HepG2 (cell line): ENCODE results near the gene NSG2. TPM values are rescaled to one million over a fixed set of nuclear protein-coding genes. Genes with fewer than 3 reads are reported as not detected.

Experiments
- ATAC-seq: fragments of 200-7000 bp; cut with Tn5 transposase; 3 replicates; pipeline ENCODE4 v1.9.1; 2020; ENCODE audit warnings: mild to moderate bottlenecking, moderate library complexity
- BruUV-seq: library from RNA; stranded (reverse); fragments of 400-500 nt; replicated peaks from 2 replicates; lab custom pipeline; 2021; lab: Mats Ljungman, UMichigan
- CTCF ChIA-PET: fragments of 300-600 bp; formaldehyde crosslinking; extraction: SDS; loops from one replicate; lab custom pipeline; 2021; ENCODE audit warnings: low total read pairs, inconsistent platforms, low intra/inter-chr PET ratio; lab: Yijun Ruan, JAX
- POLR2A ChIA-PET: fragments of 350-600 bp; sonication (Branson Sonifier 250); formaldehyde crosslinking; loops from one replicate; lab custom pipeline; 2020; ENCODE audit warnings: antibody characterized with exemption, inconsistent platforms; lab: Yijun Ruan, JAX
- DNase-seq: peaks from one replicate; pipeline ENCODE4 v3.0.0-alpha.2; 2015; ENCODE audit warnings: low spot score
- FAIRE-seq: peaks from 3 replicates; lab custom pipeline; 2011; peaks lifted over from hg19 to GRCh38; lab: Jason Lieb, UNC
- H2AFZ ChIP-seq: one replicate; pipeline ENCODE4 v1.6.1; 2011; ENCODE audit warnings: low read length, inconsistent platforms
- H3K27ac ChIP-seq: fragments of 300-600 bp; 3 replicates; pipeline ENCODE4 v1.8.0; 2011; ENCODE audit warnings: mixed run types, mild to moderate bottlenecking, mixed read lengths, low read length, inconsistent platforms; ENCODE audit not compliant: insufficient read depth; ENCODE audit errors: extremely low read length
- H3K27me3 ChIP-seq, 2 experiments: fragments of 200-600 bp in 1 of 2; 2 replicates in 1 of 2; 3 replicates in 1 of 2; pipeline versions ENCODE4 v1.6.0 to v1.8.0; 2011; ENCODE audit warnings: low read length in 2 of 2, mild to moderate bottlenecking in 2 of 2, moderate library complexity in 2 of 2, inconsistent platforms in 1 of 2; ENCODE audit not compliant: insufficient read depth in 2 of 2, control insufficient read depth in 1 of 2
- H3K36me3 ChIP-seq, 2 experiments: fragments of 200-600 bp in 1 of 2; replicated peaks in 1 of 2; 2 replicates in 1 of 2; 3 replicates in 1 of 2; pipeline versions ENCODE4 v1.5.1 to v1.8.0; 2011; ENCODE audit warnings: low read length in 2 of 2, inconsistent platforms in 1 of 2; ENCODE audit not compliant: insufficient read depth in 2 of 2, control insufficient read depth in 1 of 2
- H3K4me1 ChIP-seq: 2 replicates; pipeline ENCODE4 v1.5.1; 2012; ENCODE audit warnings: low read length, inconsistent platforms; ENCODE audit not compliant: insufficient read depth
- H3K4me2 ChIP-seq: 2 replicates; pipeline ENCODE4 v1.6.0; 2011; ENCODE audit warnings: low read depth, low read length, inconsistent platforms
- H3K4me3 ChIP-seq, 3 experiments: fragments of 200-600 bp in 1 of 3; sonication (generic), shearing (Covaris generic) in 1 of 3; replicated peaks in 1 of 3; 2 replicates each; pipeline ENCODE4 v1.5.1; 2011 to 2016; ENCODE audit warnings: low read length in 3 of 3, inconsistent platforms in 2 of 3, low read depth in 2 of 3, mild to moderate bottlenecking in 2 of 3, control low read depth in 1 of 3, mixed read lengths in 1 of 3; ENCODE audit not compliant: insufficient read depth in 1 of 3
- H3K79me2 ChIP-seq: one replicate; pipeline ENCODE4 v1.6.1; 2011; ENCODE audit warnings: low read length, inconsistent platforms; ENCODE audit not compliant: insufficient read depth
- H3K9ac ChIP-seq: 2 replicates; pipeline ENCODE4 v1.6.0; 2011; ENCODE audit warnings: mild to moderate bottlenecking, low read depth, low read length, inconsistent platforms; ENCODE audit not compliant: insufficient read depth
- H3K9me3 ChIP-seq: 2 replicates; pipeline ENCODE4 v1.5.1; 2012; ENCODE audit warnings: mild to moderate bottlenecking, low read length
- H4K20me1 ChIP-seq: 2 replicates; pipeline ENCODE4 v1.6.0; 2011; ENCODE audit warnings: inconsistent platforms, mild to moderate bottlenecking, low read length, moderate library complexity; ENCODE audit not compliant: insufficient read depth
- E2F1 ChIP-seq: sonication (generic); formaldehyde crosslinking; IDR thresholded peaks from 2 replicates; pipeline ENCODE4 v1.5.0; 2020; ENCODE audit warnings: missing genetic modification reagents
- ELF4 ChIP-seq: sonication (generic); formaldehyde crosslinking; IDR thresholded peaks from 2 replicates; pipeline ENCODE4 v1.5.0; 2020; ENCODE audit warnings: missing genetic modification reagents, mild to moderate bottlenecking, moderate library complexity, borderline replicate concordance
- KDM5B ChIP-seq: sonication (generic); formaldehyde crosslinking; IDR thresholded peaks from 2 replicates; pipeline ENCODE4 v1.4.0; 2020; ENCODE audit warnings: missing genetic modification reagents, mild to moderate bottlenecking, borderline replicate concordance
- MED8 ChIP-seq: sonication (generic); formaldehyde crosslinking; IDR thresholded peaks from 2 replicates; pipeline ENCODE4 v1.8.1; 2023; ENCODE audit warnings: mild to moderate bottlenecking, missing genetic modification reagents; ENCODE audit not compliant: insufficient replicate concordance
- NFATC3 ChIP-seq: sonication (generic); formaldehyde crosslinking; IDR thresholded peaks from 2 replicates; pipeline ENCODE4 v1.5.1; 2020; ENCODE audit warnings: mild to moderate bottlenecking, missing genetic modification reagents
- RCOR2 ChIP-seq: IDR thresholded peaks from 2 replicates; pipeline ENCODE4 v1.6.1; 2016; ENCODE audit warnings: missing biosample characterization, missing genetic modification reagents
- ZBTB10 ChIP-seq: sonication (generic); formaldehyde crosslinking; IDR thresholded peaks from 2 replicates; pipeline ENCODE4 v1.4.0; 2020; ENCODE audit warnings: missing genetic modification reagents, borderline replicate concordance
- ZBTB8A ChIP-seq: sonication (generic); formaldehyde crosslinking; IDR thresholded peaks from 2 replicates; pipeline ENCODE4 v1.4.0; 2020; ENCODE audit warnings: mild to moderate bottlenecking, low read depth, missing genetic modification reagents, borderline replicate concordance
- ZKSCAN1 ChIP-seq: fragments of 150-350 bp; IDR thresholded peaks from 2 replicates; pipeline ENCODE4 v1.6.1; 2014; ENCODE audit warnings: low read length
- ZNF230 ChIP-seq: sonication (generic); formaldehyde crosslinking; IDR thresholded peaks from 2 replicates; pipeline ENCODE4 v1.4.0; 2020; ENCODE audit warnings: mild to moderate bottlenecking, missing genetic modification reagents
- ZNF839 ChIP-seq: sonication (generic); formaldehyde crosslinking; IDR thresholded peaks from 2 replicates; pipeline ENCODE4 v1.4.0; 2020; ENCODE audit warnings: missing genetic modification reagents, mild to moderate bottlenecking, borderline replicate concordance
- ZUFSP ChIP-seq: sonication (generic); formaldehyde crosslinking; IDR thresholded peaks from 2 replicates; pipeline ENCODE4 v1.9.0; 2021; ENCODE audit warnings: missing genetic modification reagents, mild to moderate bottlenecking, borderline replicate concordance
- WGBS: methylation state at CpG from one replicate; pipeline ENCODE4 v1.1.6; 2017; ENCODE audit warnings: low lambda C conversion rate; 5-methylcytosine and 5-hydroxymethylcytosine counted together
- in situ Hi-C: cut with HindIII; loops from 2 replicates; pipeline ENCODE4 v1.10.0; 2017; ENCODE audit warnings: low pct_unique_long_range_greater_than_20kb; ENCODE audit not compliant: extremely low pct_ligation_motif_present
- intact Hi-C: fragments of 100-400 bp; cut with micrococcal nuclease; formaldehyde crosslinking; loops from one replicate; pipeline ENCODE4 v1.10.0; 2022; ENCODE audit not compliant: unreplicated experiment
- polyA plus RNA-seq, 8 experiments: library from polyadenylated mRNA; depleted of rRNA in 3 of 8; stranded (reverse) in 7 of 8; unstranded in 1 of 8; fragments of >200 nt; fragmentation: Illumina TruSeq in 4 of 8; extraction: Trizol in 4 of 8; gene quantifications; 2 replicates each; pipeline versions ENCODE4 v1.2.1 to v1.2.3, GENCODE V29; 2011 to 2016; ENCODE audit warnings: low read depth in 4 of 8, missing spikeins in 1 of 8, mixed read lengths in 1 of 8; ENCODE audit not compliant: insufficient read depth in 1 of 8
- total RNA-seq, 5 experiments: library from RNA; depleted of rRNA; stranded (reverse); fragments of >200 nt; fragmentation: Illumina TruSeq; extraction: Trizol; gene quantifications; 2 replicates each; pipeline ENCODE4 v1.2.3, GENCODE V29; 2016; ENCODE audit warnings: low read depth in 1 of 5
- TF ChIP-seq, protein P1 (sequence below): sonication (generic); formaldehyde crosslinking; conservative IDR thresholded peaks from 2 replicates; pipeline ENCODE4 v1.8.0; 2022; ENCODE audit warnings: missing genetic modification reagents

NSG2 gene
- total and polyA plus RNA-seq, 2 of the 13 experiments (the other 11 are each of a cell fraction or from before 2014, with no cell fraction given), result 0.21 TPM; not detected in 1

GRCh38 chr5:174011441-174011840 is 34.1 kb upstream of the NSG2 start:
- ChIA-PET CTCF (no interaction called here), POLR2A (no interaction called here)
- in situ Hi-C loops, result no loop called here
- no peaks in the 10 kb centered on the region for H3K4me1 ChIP-seq
- no peak overlapping the region for H3K9ac ChIP-seq
- 2% methylated on average over 3 of the region's 3 CpGs for WGBS
- FAIRE-seq, result no peak
- no peaks in the 10 kb centered on the region for H3K79me2 ChIP-seq
- no peak overlapping the region for H3K4me3 ChIP-seq
- intact Hi-C loops, result no loop called here
- BruUV-seq, result no TSS peak
- H2AFZ ChIP-seq, result no peak overlapping the region
- H3K27ac ChIP-seq, result no peak overlapping the region
- H3K36me3 ChIP-seq, result no peaks in the 10 kb centered on the region
- no peak for DNase-seq
- no peaks in the 10 kb centered on the region for H4K20me1 ChIP-seq
- no peak for ATAC-seq
- peaks cover 0 to 3% of the 10 kb centered on the region in 2 experiments; a peak in 2 of 5 replicates for H3K27me3 ChIP-seq
- no peaks in the 10 kb centered on the region for H3K9me3 ChIP-seq
- no peak for TF ChIP-seq E2F1 (CRISPR knock-in tag)
- TF ChIP-seq NFATC3, result no peak
- TF ChIP-seq ZBTB10 (CRISPR knock-in tag), result no peak
- TF ChIP-seq, protein P1, sequence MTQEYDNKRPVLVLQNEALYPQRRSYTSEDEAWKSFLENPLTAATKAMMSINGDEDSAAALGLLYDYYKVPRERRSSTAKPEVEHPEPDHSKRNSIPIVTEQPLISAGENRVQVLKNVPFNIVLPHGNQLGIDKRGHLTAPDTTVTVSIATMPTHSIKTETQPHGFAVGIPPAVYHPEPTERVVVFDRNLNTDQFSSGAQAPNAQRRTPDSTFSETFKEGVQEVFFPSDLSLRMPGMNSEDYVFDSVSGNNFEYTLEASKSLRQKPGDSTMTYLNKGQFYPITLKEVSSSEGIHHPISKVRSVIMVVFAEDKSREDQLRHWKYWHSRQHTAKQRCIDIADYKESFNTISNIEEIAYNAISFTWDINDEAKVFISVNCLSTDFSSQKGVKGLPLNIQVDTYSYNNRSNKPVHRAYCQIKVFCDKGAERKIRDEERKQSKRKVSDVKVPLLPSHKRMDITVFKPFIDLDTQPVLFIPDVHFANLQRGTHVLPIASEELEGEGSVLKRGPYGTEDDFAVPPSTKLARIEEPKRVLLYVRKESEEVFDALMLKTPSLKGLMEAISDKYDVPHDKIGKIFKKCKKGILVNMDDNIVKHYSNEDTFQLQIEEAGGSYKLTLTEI (CRISPR knock-in tag), result no peak
- no peak for TF ChIP-seq RCOR2
- no peak for TF ChIP-seq KDM5B (CRISPR knock-in tag)
- TF ChIP-seq ELF4 (CRISPR knock-in tag), result no peak
- TF ChIP-seq ZBTB8A (CRISPR knock-in tag), result no peak
- TF ChIP-seq MED8 (CRISPR knock-in tag), result no peak
- no peak for TF ChIP-seq ZUFSP (CRISPR knock-in tag)
- TF ChIP-seq ZKSCAN1, result no peak
- TF ChIP-seq ZNF230 (CRISPR knock-in tag), result no peak
- no peak for TF ChIP-seq ZNF839 (CRISPR knock-in tag)
- H3K4me2 ChIP-seq, result no peak overlapping the region
